ENCODE results near the gene NR0B1.

GRCh38 chrX:30280428-30280827 is 28.8 kb downstream of the NR0B1 start:
- TF ChIP-seq, protein P1, sequence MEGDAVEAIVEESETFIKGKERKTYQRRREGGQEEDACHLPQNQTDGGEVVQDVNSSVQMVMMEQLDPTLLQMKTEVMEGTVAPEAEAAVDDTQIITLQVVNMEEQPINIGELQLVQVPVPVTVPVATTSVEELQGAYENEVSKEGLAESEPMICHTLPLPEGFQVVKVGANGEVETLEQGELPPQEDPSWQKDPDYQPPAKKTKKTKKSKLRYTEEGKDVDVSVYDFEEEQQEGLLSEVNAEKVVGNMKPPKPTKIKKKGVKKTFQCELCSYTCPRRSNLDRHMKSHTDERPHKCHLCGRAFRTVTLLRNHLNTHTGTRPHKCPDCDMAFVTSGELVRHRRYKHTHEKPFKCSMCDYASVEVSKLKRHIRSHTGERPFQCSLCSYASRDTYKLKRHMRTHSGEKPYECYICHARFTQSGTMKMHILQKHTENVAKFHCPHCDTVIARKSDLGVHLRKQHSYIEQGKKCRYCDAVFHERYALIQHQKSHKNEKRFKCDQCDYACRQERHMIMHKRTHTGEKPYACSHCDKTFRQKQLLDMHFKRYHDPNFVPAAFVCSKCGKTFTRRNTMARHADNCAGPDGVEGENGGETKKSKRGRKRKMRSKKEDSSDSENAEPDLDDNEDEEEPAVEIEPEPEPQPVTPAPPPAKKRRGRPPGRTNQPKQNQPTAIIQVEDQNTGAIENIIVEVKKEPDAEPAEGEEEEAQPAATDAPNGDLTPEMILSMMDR (IDR thresholded peaks at IDR 0.05) = no peak
- TF ChIP-seq POLR2AphosphoS5 (IDR thresholded peaks at IDR 0.05) (no peak), EP300 (IDR thresholded peaks at IDR 0.05) (no peak)

Measured in esophagus muscularis mucosa (tissue), 4 donors.